H9 (cell line): ENCODE data around the gene BPTF. TPM values are rescaled to one million over a fixed set of nuclear protein-coding genes. Genes with fewer than 3 reads are reported as not detected.
"Not testable (repeated sequence)": the region's sequence is repeated elsewhere in the genome, so short reads cannot be mapped to it uniquely, and the experiment has no call there.

Experiments used
- DNase-seq: peaks from one replicate; pipeline ENCODE4 v3.0.0-alpha.2; 2017
- H2AFZ ChIP-seq: one replicate; pipeline ENCODE4 v1.6.1; 2013; ENCODE audit warnings: mild to moderate bottlenecking, low read length, control low read depth, moderate library complexity
- H2AK5ac ChIP-seq: 2 replicates; pipeline ENCODE4 v1.6.1; 2013; ENCODE audit warnings: low read length, control low read depth, mixed read lengths; ENCODE audit not compliant: insufficient read length
- H2BK120ac ChIP-seq: one replicate; pipeline ENCODE4 v1.6.1; 2013; ENCODE audit warnings: low read depth, mild to moderate bottlenecking, low read length, control low read depth, inconsistent platforms; ENCODE audit not compliant: poor library complexity, severe bottlenecking
- H2BK12ac ChIP-seq: 2 replicates; pipeline ENCODE4 v1.6.1; 2013; ENCODE audit warnings: low read length, control low read depth, mixed read lengths, low read depth; ENCODE audit not compliant: insufficient read length
- H2BK15ac ChIP-seq: 2 replicates; pipeline ENCODE4 v1.6.1; 2013; ENCODE audit warnings: low read depth, low read length, control low read depth
- H2BK20ac ChIP-seq: one replicate; pipeline ENCODE4 v1.6.1; 2013; ENCODE audit warnings: low read depth, mild to moderate bottlenecking, low read length, control low read depth, inconsistent platforms; ENCODE audit not compliant: poor library complexity, severe bottlenecking
- H2BK5ac ChIP-seq: 2 replicates; pipeline ENCODE4 v1.6.1; 2013; ENCODE audit warnings: low read length, control low read depth, mixed read lengths; ENCODE audit not compliant: insufficient read length
- H3K14ac ChIP-seq: 2 replicates; pipeline ENCODE4 v1.6.1; 2013; ENCODE audit warnings: low read length, control low read depth; ENCODE audit not compliant: insufficient read depth
- H3K18ac ChIP-seq: 2 replicates; pipeline ENCODE4 v1.6.1; 2013; ENCODE audit warnings: low read depth, mild to moderate bottlenecking, mixed read lengths, low read length, control low read depth; ENCODE audit not compliant: insufficient read length
- H3K23ac ChIP-seq: 2 replicates; pipeline ENCODE4 v1.6.1; 2013; ENCODE audit warnings: low read length, control low read depth, mixed read lengths, low read depth; ENCODE audit not compliant: insufficient read length
- H3K23me2 ChIP-seq: 2 replicates; pipeline ENCODE4 v1.6.1; 2013; ENCODE audit warnings: low read depth, mild to moderate bottlenecking, mixed read lengths, low read length, control low read depth; ENCODE audit not compliant: insufficient read length, poor library complexity, severe bottlenecking
- H3K27ac ChIP-seq: 2 replicates; pipeline ENCODE4 v1.5.1; 2013; ENCODE audit warnings: low read length, control low read depth, mixed read lengths, low read depth; ENCODE audit not compliant: insufficient read length
- H3K27me3 ChIP-seq: 2 replicates; pipeline ENCODE4 v1.6.1; 2013; ENCODE audit warnings: low read length, control low read depth, inconsistent platforms; ENCODE audit not compliant: insufficient read depth
- H3K4ac ChIP-seq: 2 replicates; pipeline ENCODE4 v1.6.1; 2013; ENCODE audit warnings: low read depth, mild to moderate bottlenecking, control low read depth, inconsistent platforms, low read length, moderate library complexity
- H3K4me1 ChIP-seq: 2 replicates; pipeline ENCODE4 v1.6.1; 2013; ENCODE audit warnings: low read length, control low read depth, inconsistent platforms; ENCODE audit not compliant: insufficient read depth
- H3K4me2 ChIP-seq: 2 replicates; pipeline ENCODE4 v1.6.1; 2013; ENCODE audit warnings: low read length, control low read depth, mixed read lengths; ENCODE audit not compliant: insufficient read length, insufficient read depth
- H3K56ac ChIP-seq: 2 replicates; pipeline ENCODE4 v1.6.1; 2013; ENCODE audit warnings: low read depth, mild to moderate bottlenecking, mixed read lengths, low read length, control low read depth; ENCODE audit not compliant: insufficient read length
- H3K79me1 ChIP-seq: 2 replicates; pipeline ENCODE4 v1.6.1; 2013; ENCODE audit warnings: low read depth, mild to moderate bottlenecking, moderate library complexity, low read length, control low read depth, inconsistent platforms; ENCODE audit not compliant: insufficient read depth, poor library complexity, severe bottlenecking
- H3K79me2 ChIP-seq: 2 replicates; pipeline ENCODE4 v1.6.1; 2013; ENCODE audit warnings: low read length, control low read depth, inconsistent platforms; ENCODE audit not compliant: insufficient read depth
- H3K9ac ChIP-seq: 2 replicates; pipeline ENCODE4 v1.6.1; 2013; ENCODE audit warnings: low read length, control low read depth, mixed read lengths; ENCODE audit not compliant: insufficient read length; ENCODE audit errors: extremely low read depth
- H3K9me3 ChIP-seq: one replicate; pipeline ENCODE4 v1.6.1; 2013; ENCODE audit warnings: low read depth, low read length, inconsistent platforms; ENCODE audit not compliant: control insufficient read depth
- H3T11ph ChIP-seq: one replicate; pipeline ENCODE4 v1.6.1; 2013; ENCODE audit warnings: mild to moderate bottlenecking, low read length, control low read depth, inconsistent platforms
- H4K20me1 ChIP-seq: one replicate; pipeline ENCODE4 v1.6.1; 2013; ENCODE audit not compliant: control insufficient read depth, insufficient read length, insufficient read depth
- H4K5ac ChIP-seq: 2 replicates; pipeline ENCODE4 v1.6.1; 2013; ENCODE audit warnings: low read depth, mild to moderate bottlenecking, mixed read lengths, low read length, control low read depth; ENCODE audit not compliant: insufficient read length
- H4K8ac ChIP-seq: replicated peaks from 2 replicates; pipeline ENCODE4 v1.6.1; 2013; ENCODE audit warnings: low read length, control low read depth, mixed read lengths, low read depth; ENCODE audit not compliant: insufficient read length
- H4K91ac ChIP-seq: 2 replicates; pipeline ENCODE4 v1.6.1; 2013; ENCODE audit warnings: low read depth, mild to moderate bottlenecking, moderate library complexity, mixed read lengths, low read length, control low read depth; ENCODE audit not compliant: insufficient read length
- H3K27ac Mint-ChIP-seq, 3 experiments: 2 replicates in 2 of 3; 3 replicates in 1 of 3; pipeline ENCODE4 v1.8.0; 2020 to 2021; ENCODE audit warnings: mixed read lengths in 3 of 3, mild to moderate bottlenecking in 1 of 3, moderate library complexity in 1 of 3
- H3K27me3 Mint-ChIP-seq: 2 replicates; pipeline ENCODE4 v1.8.0; 2021; ENCODE audit warnings: low read depth, mild to moderate bottlenecking, moderate library complexity, mixed read lengths
- H3K36me3 Mint-ChIP-seq, 3 experiments: 2 replicates in 2 of 3; 3 replicates in 1 of 3; pipeline ENCODE4 v1.8.0; 2020 to 2021; ENCODE audit warnings: low read depth in 3 of 3, mixed read lengths in 3 of 3; ENCODE audit not compliant: insufficient read depth in 1 of 3
- H3K4me1 Mint-ChIP-seq, 2 experiments: 2 replicates each; pipeline ENCODE4 v1.8.0; 2020; ENCODE audit warnings: mixed read lengths in 2 of 2
- H3K4me3 Mint-ChIP-seq, 2 experiments: 2 replicates in 1 of 2; 3 replicates in 1 of 2; pipeline ENCODE4 v1.8.0; 2020 to 2021; ENCODE audit warnings: mild to moderate bottlenecking in 2 of 2, mixed read lengths in 2 of 2, moderate library complexity in 1 of 2
- H3K9me3 Mint-ChIP-seq, 2 experiments: 2 replicates in 1 of 2; 3 replicates in 1 of 2; pipeline ENCODE4 v1.8.0; 2020; ENCODE audit warnings: mild to moderate bottlenecking in 2 of 2, mixed read lengths in 2 of 2, moderate library complexity in 1 of 2
- WGBS: extraction: QIAGEN DNeasy Blood & Tissue Kit; methylation state at CpG from one replicate; pipeline ENCODE4 v1.1.7; 2013; ENCODE audit warnings: missing lambda C conversion rate, low lambda C conversion rate, mixed read lengths; ENCODE audit not compliant: insufficient read length; ENCODE audit errors: extremely low coverage; 5-methylcytosine and 5-hydroxymethylcytosine counted together
- total RNA-seq: library from RNA; stranded (reverse); gene quantifications from 2 replicates; pipeline ENCODE4 v1.2.1, GENCODE V29; 2021

The BPTF gene
- total RNA-seq, 1 experiment from 2014 or later, result 203 TPM

- H4K5ac ChIP-seq, H3K23me2 ChIP-seq, H3K4me3 Mint-ChIP-seq, H2BK120ac ChIP-seq, H2BK12ac ChIP-seq, H3K14ac ChIP-seq, H3K9ac ChIP-seq, H3K27me3 ChIP-seq, H3K27ac ChIP-seq, H2BK15ac ChIP-seq, DNase-seq, H3K9me3 Mint-ChIP-seq, H4K20me1 ChIP-seq, H4K91ac ChIP-seq, H2AK5ac ChIP-seq, H2AFZ ChIP-seq, H3K79me2 ChIP-seq, H4K8ac ChIP-seq, H3K4me1 ChIP-seq, H3K18ac ChIP-seq, H2BK5ac ChIP-seq, H3K4me2 ChIP-seq, H2BK20ac ChIP-seq, H3T11ph ChIP-seq, H3K56ac ChIP-seq, H3K27me3 Mint-ChIP-seq, H3K9me3 ChIP-seq, H3K23ac ChIP-seq, H3K4ac ChIP-seq, H3K79me1 ChIP-seq: not testable (repeated sequence)
- Mint-ChIP-seq H3K4me1 (peaks cover 6 to 11% of the 10 kb centered on the region in 2 experiments), H3K36me3 (peaks cover 35 to 76% (median 62%) of the 10 kb centered on the region in 3 experiments; a peak in 6 of 7 replicates), H3K27ac (peak overlapping the region in 2 of 3 experiments; percentile 76 to 93; a peak in 4 of 7 replicates)
- WGBS, result no CpG with 5 or more reads among the region's 2 CpGs
Observed at GRCh38 chr17:67962156-67962555, 136.9 kb downstream of the BPTF start.
